SJCRH30 (cell line): ENCODE measurements around the gene KLHL15. TPM values are rescaled to one million over a fixed set of nuclear protein-coding genes. Genes with fewer than 3 reads are reported as not detected.

Experiments
- DNase-seq, 2 experiments: peaks; one replicate each; pipeline ENCODE4 v3.0.0-alpha.2; 2015 to 2020
- H3K27ac ChIP-seq: fragments of 250-450 bp; sonication (Bioruptor Pico); 2 replicates; pipeline ENCODE4 v1.5.1; 2020; ENCODE audit warnings: mild to moderate bottlenecking, moderate library complexity
- H3K27me3 ChIP-seq: fragments of 250-450 bp; sonication (Bioruptor Pico); 2 replicates; pipeline ENCODE4 v1.5.1; 2020; ENCODE audit warnings: mild to moderate bottlenecking, moderate library complexity
- H3K36me3 ChIP-seq: fragments of 250-450 bp; sonication (Bioruptor Pico); 2 replicates; pipeline ENCODE4 v1.5.1; 2020; ENCODE audit warnings: mild to moderate bottlenecking, moderate library complexity
- H3K4me1 ChIP-seq: fragments of 250-450 bp; sonication (Bioruptor Pico); 2 replicates; pipeline ENCODE4 v1.5.1; 2020; ENCODE audit warnings: mild to moderate bottlenecking, moderate library complexity
- H3K4me3 ChIP-seq: fragments of 250-450 bp; sonication (Bioruptor Pico); 2 replicates; pipeline ENCODE4 v1.5.1; 2020; ENCODE audit warnings: mild to moderate bottlenecking, moderate library complexity
- H3K9me3 ChIP-seq: fragments of 250-450 bp; sonication (Bioruptor Pico); replicated peaks from 2 replicates; pipeline ENCODE4 v1.5.1; 2020; ENCODE audit warnings: mild to moderate bottlenecking, moderate library complexity
- total RNA-seq: library from RNA; depleted of rRNA; stranded (reverse); fragments of >200 nt; shearing (Covaris generic); gene quantifications from 2 replicates; pipeline ENCODE4 v1.2.3, GENCODE V29; 2014; rRNA removed

Gene KLHL15
- total RNA-seq, 1 experiment from 2014 or later: 27.2 TPM

DNA sequence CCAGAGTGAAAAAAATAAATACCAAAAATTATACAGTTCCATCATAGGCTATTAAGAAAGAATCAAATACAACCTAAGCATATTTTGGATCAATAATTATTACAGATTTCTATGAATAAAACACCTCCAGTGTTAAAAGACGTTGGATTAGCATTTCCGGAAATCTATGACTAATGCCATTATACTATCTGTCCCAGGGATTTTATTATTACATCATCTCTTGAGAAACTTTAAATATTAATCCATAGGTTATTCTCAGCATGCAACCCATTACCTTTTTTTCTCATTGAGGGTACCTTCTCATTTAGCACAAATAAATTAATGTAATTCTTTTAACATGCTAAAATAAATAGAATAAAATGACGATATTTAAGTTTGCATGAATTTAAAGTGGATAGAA lies 74.6 kb downstream of the KLHL15 start:
- no peaks in the 10 kb centered on the region for H3K27me3 ChIP-seq
- no peak overlapping the region for H3K27ac ChIP-seq
- H3K9me3 ChIP-seq: no peaks in the 10 kb centered on the region
- no peak for DNase-seq
- H3K4me1 ChIP-seq: no peaks in the 10 kb centered on the region
- H3K36me3 ChIP-seq: no peaks in the 10 kb centered on the region
- no peak overlapping the region for H3K4me3 ChIP-seq

DNA sequence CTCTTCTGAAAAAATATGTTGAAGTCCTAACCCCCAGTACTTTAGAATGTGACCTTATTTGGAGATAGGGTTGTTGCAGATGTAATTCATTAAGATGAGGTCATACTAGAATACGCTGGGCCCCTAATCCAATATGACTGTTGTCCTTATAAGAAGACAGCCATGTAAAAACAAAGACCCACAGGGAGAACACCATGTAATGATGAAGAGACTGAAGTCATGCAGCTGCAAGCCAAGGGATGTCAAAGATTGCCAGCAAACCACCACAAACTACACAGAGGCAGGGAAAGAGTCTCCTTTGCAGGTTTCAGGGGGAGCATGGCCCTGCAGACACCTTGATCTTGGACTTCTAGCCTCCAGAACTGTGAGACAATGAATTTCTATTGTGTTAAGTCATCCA lies 81.8 kb downstream of the KLHL15 start:
- Histone ChIP-seq H3K4me3 (no peak overlapping the region), H3K36me3 (no peaks in the 10 kb centered on the region), H3K27me3 (no peaks in the 10 kb centered on the region), H3K4me1 (no peaks in the 10 kb centered on the region), H3K27ac (no peak overlapping the region), H3K9me3 (no peaks in the 10 kb centered on the region)
- no peak for DNase-seq

DNA sequence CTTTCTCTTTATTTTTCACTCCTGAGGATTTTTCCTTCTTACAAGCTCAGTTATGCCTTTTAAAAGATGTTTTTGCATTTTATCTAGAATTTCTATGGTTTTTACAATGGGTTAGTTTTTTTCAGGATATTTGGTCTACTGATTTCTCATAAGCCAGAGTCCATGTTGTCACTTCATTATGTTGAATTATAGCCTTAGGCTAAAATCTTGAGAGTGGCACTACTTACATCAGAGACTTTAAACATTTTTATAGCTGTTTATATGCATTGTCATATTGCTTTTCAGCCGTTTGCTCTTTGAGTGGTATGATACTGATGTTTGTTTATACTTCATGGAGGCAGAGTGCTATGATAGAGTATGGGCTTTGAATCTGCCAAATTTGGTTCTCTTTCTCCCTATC lies 82.8 kb downstream of the KLHL15 start:
- H3K27ac ChIP-seq: no peak overlapping the region
- no peak overlapping the region for H3K4me3 ChIP-seq
- no peak for DNase-seq
- no peaks in the 10 kb centered on the region for H3K27me3 ChIP-seq
- H3K36me3 ChIP-seq: no peaks in the 10 kb centered on the region
- no peaks in the 10 kb centered on the region for H3K4me1 ChIP-seq
- no peaks in the 10 kb centered on the region for H3K9me3 ChIP-seq

DNA sequence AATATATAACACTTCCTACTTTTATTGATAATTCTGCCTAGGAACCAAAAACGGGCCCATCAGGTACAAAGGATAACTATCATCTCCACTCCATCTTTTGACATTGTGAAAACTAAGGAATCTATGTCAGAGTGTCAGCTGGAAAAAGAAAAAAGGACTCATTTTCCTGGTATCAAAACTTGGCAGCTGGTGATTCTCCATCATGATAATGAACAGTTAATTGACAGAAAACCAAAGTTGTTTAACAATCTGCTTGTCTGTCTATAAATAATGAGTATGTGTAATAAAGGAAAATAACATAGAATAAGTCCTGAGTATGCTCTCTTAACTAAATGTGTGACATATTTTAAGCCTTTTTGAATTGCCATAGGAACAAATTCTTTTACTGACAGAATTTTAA lies 87.8 kb downstream of the KLHL15 start:
- Histone ChIP-seq H3K36me3 (no peaks in the 10 kb centered on the region), H3K4me1 (no peaks in the 10 kb centered on the region), H3K9me3 (no peaks in the 10 kb centered on the region), H3K27me3 (no peaks in the 10 kb centered on the region), H3K4me3 (no peak overlapping the region), H3K27ac (no peak overlapping the region)
- no peak for DNase-seq

DNA sequence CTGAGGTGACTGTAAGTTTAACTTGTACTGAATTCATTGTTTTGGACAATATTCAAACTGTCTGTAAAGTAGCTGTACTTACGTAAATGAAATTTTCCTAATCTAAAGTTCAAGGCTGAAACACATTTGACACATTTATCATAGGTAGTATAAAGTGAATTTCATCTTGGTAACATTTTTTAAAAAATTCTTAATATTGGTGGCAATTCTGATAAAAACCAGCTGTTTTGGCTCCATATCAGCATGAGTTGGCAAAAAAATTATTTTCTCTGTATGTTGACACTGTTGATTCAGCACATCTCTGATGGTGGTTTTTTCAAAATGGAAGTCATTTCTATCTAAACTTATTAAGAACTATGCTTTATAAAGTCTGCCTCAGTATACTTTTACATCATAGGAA lies 88.3 kb downstream of the KLHL15 start:
- Histone ChIP-seq H3K27me3 (no peaks in the 10 kb centered on the region), H3K27ac (no peak overlapping the region), H3K36me3 (no peaks in the 10 kb centered on the region), H3K4me3 (no peak overlapping the region), H3K4me1 (no peaks in the 10 kb centered on the region), H3K9me3 (no peaks in the 10 kb centered on the region)
- DNase-seq: no peak

DNA sequence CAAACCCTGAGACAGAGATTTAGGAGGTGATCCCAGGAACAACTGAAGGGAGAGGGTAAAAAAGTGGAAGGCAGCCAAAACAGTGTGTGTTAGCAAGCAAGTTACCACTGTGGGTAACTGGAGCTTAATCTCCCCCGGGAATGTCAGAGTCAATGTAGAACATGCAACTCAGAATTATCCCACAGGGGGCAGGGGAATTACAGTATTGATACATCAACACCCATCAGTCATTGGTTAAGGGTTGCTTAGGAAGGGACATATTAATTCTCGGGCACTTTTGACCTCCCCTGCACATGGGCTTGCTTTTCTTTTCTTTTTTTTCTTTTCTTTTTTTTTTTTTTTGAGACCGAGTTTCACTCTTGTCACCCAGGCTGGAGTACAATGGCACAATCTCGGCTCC lies 89.9 kb downstream of the KLHL15 start:
- no peak overlapping the region for H3K27ac ChIP-seq
- no peaks in the 10 kb centered on the region for H3K36me3 ChIP-seq
- H3K4me1 ChIP-seq: no peaks in the 10 kb centered on the region
- H3K27me3 ChIP-seq: no peaks in the 10 kb centered on the region
- H3K4me3 ChIP-seq: no peak overlapping the region
- peak; percentile 26 to 45 for DNase-seq
- H3K9me3 ChIP-seq: no peaks in the 10 kb centered on the region

DNA sequence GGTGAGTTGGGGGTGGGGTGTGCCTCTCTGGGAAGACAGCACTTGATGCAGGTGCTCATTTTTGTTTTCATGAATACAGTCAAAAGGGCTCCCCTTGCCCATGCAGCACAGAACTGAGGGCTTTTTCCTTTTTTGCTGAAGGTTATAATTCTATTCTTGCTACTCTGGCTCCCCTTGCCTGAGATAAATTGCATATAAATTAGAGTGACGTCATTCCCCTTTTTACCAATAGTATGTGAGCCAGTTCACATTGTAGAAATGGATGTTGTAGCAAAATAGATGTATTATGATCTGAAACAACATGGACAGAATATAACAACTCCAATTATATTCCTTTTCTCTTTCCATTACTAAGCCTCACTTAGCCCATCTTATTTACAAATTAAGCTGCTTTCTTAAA lies 90.8 kb downstream of the KLHL15 start:
- Histone ChIP-seq H3K27ac (no peak overlapping the region), H3K36me3 (no peaks in the 10 kb centered on the region), H3K4me3 (no peak overlapping the region), H3K4me1 (no peaks in the 10 kb centered on the region), H3K27me3 (no peaks in the 10 kb centered on the region), H3K9me3 (no peaks in the 10 kb centered on the region)
- no peak for DNase-seq

DNA sequence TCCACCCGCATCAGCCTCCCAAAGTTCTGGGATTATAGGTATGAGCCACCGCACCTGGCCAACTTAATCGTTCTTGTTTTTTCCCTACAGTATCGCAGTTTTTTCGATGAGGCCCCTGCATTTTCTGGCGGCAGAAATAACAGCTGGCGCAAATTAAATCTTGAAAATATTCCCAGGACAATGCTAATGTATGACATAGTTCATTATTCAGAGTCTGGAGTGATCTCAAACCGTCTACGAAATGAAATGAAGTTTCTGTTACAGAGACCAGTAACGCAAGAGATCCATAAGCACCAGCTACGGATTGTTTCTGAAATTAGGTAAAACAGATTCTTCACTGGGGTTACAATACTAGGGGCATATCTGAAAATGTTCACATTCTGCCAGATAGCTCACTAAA lies 91.9 kb downstream of the KLHL15 start:
- H3K27ac ChIP-seq: no peak overlapping the region
- no peak for DNase-seq

More for the DNA sequence above, 91.9 kb downstream of the KLHL15 start:
- H3K9me3 ChIP-seq: no peaks in the 10 kb centered on the region
- H3K4me3 ChIP-seq: no peak overlapping the region
- no peaks in the 10 kb centered on the region for H3K36me3 ChIP-seq
- no peaks in the 10 kb centered on the region for H3K4me1 ChIP-seq
- H3K27me3 ChIP-seq: no peaks in the 10 kb centered on the region

Other genes starting within 250 kb of the KLHL15 start
- gene SAT1, start 244.0 kb downstream of the KLHL15 start, total RNA-seq: 24.6 and 25.6 TPM in 2 replicates
- 28.7 and 33.8 TPM in 2 replicates for gene APOO, start 119.2 kb downstream of the KLHL15 start, total RNA-seq
- 0.13 and 0.71 TPM in 2 replicates for gene CXorf58, start 119.2 kb downstream of the KLHL15 start, total RNA-seq
- gene EIF2S3, start 27.8 kb upstream of the KLHL15 start, total RNA-seq: 312 and 350 TPM in 2 replicates
- gene ZFX, start 122.5 kb upstream of the KLHL15 start, total RNA-seq: 22.6 and 27.5 TPM in 2 replicates